Measurements from ENCODE around the gene OPCML.

GRCh38 chr11:132604431-132604830 is 927.9 kb downstream of the OPCML start:
- no peak for TF ChIP-seq CTCF (conservative IDR thresholded peaks at IDR 0.05; ENCODE audit: low read depth in 2 of 2)
- TF ChIP-seq POLR2AphosphoS5 (IDR thresholded peaks at IDR 0.05; ENCODE audit: low read depth), result no peak
- no peak for TF ChIP-seq EZH2 (IDR thresholded peaks at IDR 0.05; ENCODE audit: low read depth, unreplicated experiment)
- TF ChIP-seq JUNB (IDR thresholded peaks at IDR 0.05; ENCODE audit: unreplicated experiment), result no peak
- TF ChIP-seq ETS1 (IDR thresholded peaks at IDR 0.05), result no peak
- no peak for TF ChIP-seq REST (IDR thresholded peaks at IDR 0.05; ENCODE audit: unreplicated experiment)
- TF ChIP-seq EZH2phosphoT487 (IDR thresholded peaks at IDR 0.05; ENCODE audit: unreplicated experiment), result no peak
- TF ChIP-seq STAT1 (IDR thresholded peaks at IDR 0.05; ENCODE audit: unreplicated experiment), result no peak
- TF ChIP-seq ZNF331 (CRISPR knock-in tag; IDR thresholded peaks at IDR 0.05; ENCODE audit: low read depth), result no peak
- no peak for TF ChIP-seq CREB1 (CRISPR knock-in tag; IDR thresholded peaks at IDR 0.05; ENCODE audit: low read depth)
- no peak for TF ChIP-seq NANOG (IDR thresholded peaks at IDR 0.05; ENCODE audit: borderline replicate concordance)

All from GM23338 (cell line).